IMR-90 (cell line): ENCODE results near the gene ZCCHC14. TPM values are rescaled to one million over a fixed set of nuclear protein-coding genes. Genes with fewer than 3 reads are reported as not detected.

Experiments
- ATAC-seq: fragments of 200-7000 bp; cut with Tn5 transposase; 2 replicates; pipeline ENCODE4 v1.9.1; 2020; ENCODE audit warnings: low read depth, mild to moderate bottlenecking, moderate library complexity
- BruUV-seq: library from RNA; stranded (reverse); fragments of 400-500 nt; replicated peaks from 2 replicates; lab custom pipeline; 2021; lab: Mats Ljungman, UMichigan
- CTCF ChIA-PET: fragments of 300-600 bp; formaldehyde crosslinking; extraction: SDS; loops from one replicate; lab custom pipeline; 2021; ENCODE audit warnings: antibody characterized with exemption; lab: Yijun Ruan, JAX
- POLR2A ChIA-PET: fragments of 300-600 bp; sonication (Branson Sonifier 250); formaldehyde crosslinking; loops from one replicate; lab custom pipeline; 2022; ENCODE audit warnings: antibody characterized with exemption; ENCODE audit not compliant: unreplicated experiment; lab: Charles Lee
- DNase-seq: peaks from one replicate; pipeline ENCODE4 v3.0.0; 2013
- H2AFZ ChIP-seq: replicated peaks from 2 replicates; pipeline ENCODE3; 2013; ENCODE audit warnings: low read length, mild to moderate bottlenecking; ENCODE audit not compliant: poor library complexity
- H2AK5ac ChIP-seq: 2 replicates; pipeline ENCODE4 v1.6.1; 2013; ENCODE audit warnings: low read depth, low read length, inconsistent platforms
- H2AK9ac ChIP-seq: replicated peaks from 2 replicates; pipeline ENCODE3; 2013; ENCODE audit warnings: mild to moderate bottlenecking, low read depth, low read length, moderate library complexity; ENCODE audit not compliant: poor library complexity
- H2BK120ac ChIP-seq: 2 replicates; pipeline ENCODE4 v1.6.1; 2013; ENCODE audit warnings: low read depth, low read length, inconsistent platforms
- H2BK15ac ChIP-seq: 3 replicates; pipeline ENCODE4 v1.6.1; 2013; ENCODE audit warnings: low read depth, low read length, inconsistent platforms
- H2BK20ac ChIP-seq: 2 replicates; pipeline ENCODE4 v1.6.1; 2013; ENCODE audit warnings: low read depth, mild to moderate bottlenecking, inconsistent platforms, low read length, moderate library complexity
- H2BK5ac ChIP-seq: 2 replicates; pipeline ENCODE4 v1.6.1; 2013; ENCODE audit warnings: mild to moderate bottlenecking, low read depth, low read length, inconsistent platforms; ENCODE audit not compliant: poor library complexity, severe bottlenecking
- H3K14ac ChIP-seq: replicated peaks from 2 replicates; pipeline ENCODE4 v1.6.1; 2013; ENCODE audit warnings: low read depth, low read length, inconsistent platforms
- H3K18ac ChIP-seq: 2 replicates; pipeline ENCODE4 v1.6.1; 2013; ENCODE audit warnings: low read depth, low read length, control low read depth
- H3K23ac ChIP-seq: 2 replicates; pipeline ENCODE4 v1.6.1; 2013; ENCODE audit warnings: low read depth, low read length, inconsistent platforms
- H3K27ac ChIP-seq: 2 replicates; pipeline ENCODE4 v1.5.1; 2013; ENCODE audit warnings: mild to moderate bottlenecking, control low read depth, low read length; ENCODE audit not compliant: insufficient read depth
- H3K27me3 ChIP-seq: 2 replicates; pipeline ENCODE4 v1.6.1; 2013; ENCODE audit warnings: low read length; ENCODE audit not compliant: control insufficient read depth, insufficient read depth
- H3K36me3 ChIP-seq: 2 replicates; pipeline ENCODE4 v1.6.1; 2013; ENCODE audit warnings: low read length, mixed read lengths; ENCODE audit not compliant: control insufficient read depth, insufficient read depth
- H3K4ac ChIP-seq: 2 replicates; pipeline ENCODE4 v1.6.1; 2013; ENCODE audit warnings: low read depth, low read length, inconsistent platforms
- H3K4me1 ChIP-seq: 2 replicates; pipeline ENCODE4 v1.6.1; 2013; ENCODE audit warnings: low read length, mixed read lengths; ENCODE audit not compliant: control insufficient read depth, insufficient read depth
- H3K4me2 ChIP-seq: 2 replicates; pipeline ENCODE4 v1.6.1; 2013; ENCODE audit warnings: low read depth, mild to moderate bottlenecking, control low read depth, low read length, moderate library complexity
- H3K4me3 ChIP-seq: 2 replicates; pipeline ENCODE4 v1.5.1; 2013; ENCODE audit warnings: low read depth, mild to moderate bottlenecking, control low read depth, low read length, moderate library complexity; ENCODE audit not compliant: insufficient read depth
- H3K56ac ChIP-seq: 2 replicates; pipeline ENCODE4 v1.6.1; 2013; ENCODE audit warnings: low read length, inconsistent platforms; ENCODE audit not compliant: insufficient read depth; ENCODE audit errors: extremely low read depth
- H3K79me1 ChIP-seq, 2 experiments: 2 replicates each; pipeline ENCODE4 v1.6.1; 2013; ENCODE audit warnings: low read length in 2 of 2, inconsistent platforms in 1 of 2, low read depth in 1 of 2
- H3K9ac ChIP-seq: 2 replicates; pipeline ENCODE4 v1.6.1; 2013; ENCODE audit warnings: low read depth, low read length, control low read depth
- H3K9me1 ChIP-seq: 2 replicates; pipeline ENCODE4 v1.6.1; 2013; ENCODE audit warnings: low read length, inconsistent platforms; ENCODE audit not compliant: insufficient read depth
- H3K9me3 ChIP-seq: 2 replicates; pipeline ENCODE4 v1.6.1; 2013; ENCODE audit warnings: low read length; ENCODE audit not compliant: control insufficient read depth, insufficient read depth
- H4K20me1 ChIP-seq: 2 replicates; pipeline ENCODE4 v1.6.1; 2013; ENCODE audit warnings: low read length, inconsistent platforms; ENCODE audit not compliant: insufficient read depth
- H4K5ac ChIP-seq: 2 replicates; pipeline ENCODE4 v1.6.1; 2013; ENCODE audit warnings: mild to moderate bottlenecking, low read depth, low read length, control low read depth
- H4K8ac ChIP-seq, 2 experiments: 2 replicates each; pipeline ENCODE4 v1.6.1; 2013; ENCODE audit warnings: low read depth in 2 of 2, low read length in 2 of 2, control low read depth in 1 of 2, inconsistent platforms in 1 of 2
- H4K91ac ChIP-seq: 2 replicates; pipeline ENCODE4 v1.6.1; 2013; ENCODE audit warnings: low read depth, low read length, inconsistent platforms; ENCODE audit not compliant: insufficient read depth
- BHLHE40 ChIP-seq: fragments of 150-350 bp; IDR thresholded peaks from 2 replicates; pipeline ENCODE4 v1.6.1; 2016; ENCODE audit warnings: mild to moderate bottlenecking, low read depth, low read length
- CEBPB ChIP-seq: IDR thresholded peaks from 2 replicates; pipeline ENCODE4 v1.6.1; 2012; ENCODE audit warnings: low read depth, low read length, improper control_type of control experiment
- CHD1 ChIP-seq: IDR thresholded peaks from 2 replicates; pipeline ENCODE4 v1.6.1; 2012; ENCODE audit warnings: low read depth, low read length, improper control_type of control experiment
- CTCF ChIP-seq: conservative IDR thresholded peaks from 2 replicates; pipeline ENCODE4 v1.5.1; 2012; ENCODE audit warnings: mild to moderate bottlenecking, low read depth, low read length, improper control_type of control experiment
- FOS ChIP-seq: fragments of 150-350 bp; IDR thresholded peaks from 2 replicates; pipeline ENCODE4 v1.6.1; 2016; ENCODE audit warnings: low read depth, low read length
- MAFK ChIP-seq: IDR thresholded peaks from 2 replicates; pipeline ENCODE4 v1.6.1; 2012; ENCODE audit warnings: low read depth, low read length, improper control_type of control experiment
- MAZ ChIP-seq: IDR thresholded peaks from 2 replicates; pipeline ENCODE4 v1.6.1; 2012; ENCODE audit warnings: low read depth, mild to moderate bottlenecking, low read length, improper control_type of control experiment, moderate library complexity, borderline replicate concordance
- MXI1 ChIP-seq: IDR thresholded peaks from 2 replicates; pipeline ENCODE4 v1.6.1; 2012; ENCODE audit warnings: low read depth, mild to moderate bottlenecking, low read length, moderate library complexity, borderline replicate concordance
- NFE2L2 ChIP-seq: fragments of 150-350 bp; IDR thresholded peaks from 2 replicates; pipeline ENCODE4 v1.6.1; 2016; ENCODE audit warnings: low read depth, mild to moderate bottlenecking, low read length
- POLR2A ChIP-seq: IDR thresholded peaks from 2 replicates; pipeline ENCODE4 v1.6.1; 2012; ENCODE audit warnings: mild to moderate bottlenecking, low read depth, low read length
- RAD21 ChIP-seq: IDR thresholded peaks from 2 replicates; pipeline ENCODE4 v1.6.1; 2012; ENCODE audit warnings: low read length, improper control_type of control experiment
- RCOR1 ChIP-seq: IDR thresholded peaks from 2 replicates; pipeline ENCODE4 v1.6.1; 2012; ENCODE audit warnings: mild to moderate bottlenecking, low read length, improper control_type of control experiment; ENCODE audit not compliant: insufficient replicate concordance
- RFX5 ChIP-seq: IDR thresholded peaks from 2 replicates; pipeline ENCODE4 v1.8.0; 2012; ENCODE audit warnings: low read depth, mild to moderate bottlenecking, low read length, moderate library complexity
- SMC3 ChIP-seq: fragments of 150-350 bp; IDR thresholded peaks from 2 replicates; pipeline ENCODE4 v1.6.1; 2016; ENCODE audit warnings: low read depth, mild to moderate bottlenecking, antibody characterized with exemption, low read length, moderate library complexity
- USF2 ChIP-seq: fragments of 150-350 bp; IDR thresholded peaks from 2 replicates; pipeline ENCODE4 v1.6.1; 2017; ENCODE audit warnings: mild to moderate bottlenecking, antibody characterized with exemption, low read length, low read depth
- WGBS, 2 experiments: methylation state at CpG; one replicate each; pipeline versions ENCODE4 v1.1.5 to v1.1.7; 2013; ENCODE audit warnings: missing lambda C conversion rate in 2 of 2; ENCODE audit not compliant: insufficient read length in 1 of 2; ENCODE audit errors: extremely low coverage in 2 of 2; 5-methylcytosine and 5-hydroxymethylcytosine counted together
- dilution Hi-C: fragments of 300-500 bp; cut with HindIII; formaldehyde crosslinking; loops from one replicate; pipeline ENCODE4 v1.14.3; 2018; ENCODE audit warnings: low sequenced_read_pairs; ENCODE audit not compliant: unreplicated experiment
- in situ Hi-C: fragments of 300-500 bp; cut with MboI; formaldehyde crosslinking; loops from 3 replicates; pipeline ENCODE4 v1.14.3; 2019; ENCODE audit warnings: low sequenced_read_pairs, inconsistent platforms, mixed read lengths
- intact Hi-C: fragments of 100-400 bp; cut with micrococcal nuclease; formaldehyde crosslinking; loops from 2 replicates; pipeline ENCODE4 v1.10.0; 2022
- polyA plus RNA-seq, 3 experiments: library from polyadenylated mRNA; depleted of rRNA; stranded (reverse); fragments of >200 nt; gene quantifications; 2 replicates each; pipeline ENCODE4 v1.2.3, GENCODE V29; 2012; ENCODE audit warnings: low replicate concordance in 1 of 3
- total RNA-seq: library from RNA; depleted of rRNA; stranded (reverse); fragments of >200 nt; gene quantifications from 2 replicates; pipeline ENCODE4 v1.2.3, GENCODE V29; 2012
- TF ChIP-seq, protein P1 (sequence below): fragments of 150-350 bp; IDR thresholded peaks from 2 replicates; pipeline ENCODE4 v1.6.1; 2016; ENCODE audit warnings: low read depth, mild to moderate bottlenecking, low read length, moderate library complexity, borderline replicate concordance

ZCCHC14 gene
- total and polyA plus RNA-seq, 2 of the 4 experiments (the other 2 are of a cell fraction), result 2.5 to 5.3 TPM

- WGBS, 2 experiments, result 91% methylated on average over 8 of the region's 16 CpGs; no CpG with 5 or more reads in 1 of the 2 experiments
- no peak overlapping the region for H4K8ac ChIP-seq
- peaks cover 8 to 61% of the 10 kb centered on the region in 2 experiments for H3K79me1 ChIP-seq
- no peak overlapping the region for H2AK5ac ChIP-seq
- no peak overlapping the region for H3K9ac ChIP-seq
- no peak overlapping the region for H2AFZ ChIP-seq
- H2BK20ac ChIP-seq, result no peak overlapping the region
- CTCF ChIA-PET, result no interaction called here
- H3K27ac ChIP-seq, result no peak overlapping the region
- intact Hi-C loops (no loop called here), dilution Hi-C loops (no loop called here), in situ Hi-C loops (no loop called here)
- H3K4me3 ChIP-seq, result no peak overlapping the region
- H2BK5ac ChIP-seq, result no peak overlapping the region
- H3K18ac ChIP-seq, result no peak overlapping the region
- H3K36me3 ChIP-seq, result peaks cover 31% of the 10 kb centered on the region
- H3K4me2 ChIP-seq, result no peak overlapping the region
- ATAC-seq (no peak), DNase-seq (no peak)
- H2BK15ac ChIP-seq, result no peak overlapping the region
- no peak overlapping the region for H2BK120ac ChIP-seq
- H2AK9ac ChIP-seq, result no peak overlapping the region
- no peak overlapping the region for H3K4ac ChIP-seq
- POLR2A ChIA-PET, result no interaction called here
- no peaks in the 10 kb centered on the region for H3K9me3 ChIP-seq
- no TSS peak for BruUV-seq
- H3K9me1 ChIP-seq, result peaks cover 14% of the 10 kb centered on the region; the same call in 1 of the 2 replicates
- peaks cover 36% of the 10 kb centered on the region for H4K20me1 ChIP-seq
- H3K14ac ChIP-seq, result no peak overlapping the region
- H3K27me3 ChIP-seq, result no peaks in the 10 kb centered on the region
- H4K91ac ChIP-seq, result no peak overlapping the region
- TF ChIP-seq RCOR1, result no peak
- no peak for TF ChIP-seq CHD1
- TF ChIP-seq SMC3, result no peak
- TF ChIP-seq USF2, result no peak
- no peak for TF ChIP-seq MXI1
- no peak for TF ChIP-seq CEBPB
- TF ChIP-seq RAD21, result no peak
- TF ChIP-seq BHLHE40, result no peak
- TF ChIP-seq, protein P1, sequence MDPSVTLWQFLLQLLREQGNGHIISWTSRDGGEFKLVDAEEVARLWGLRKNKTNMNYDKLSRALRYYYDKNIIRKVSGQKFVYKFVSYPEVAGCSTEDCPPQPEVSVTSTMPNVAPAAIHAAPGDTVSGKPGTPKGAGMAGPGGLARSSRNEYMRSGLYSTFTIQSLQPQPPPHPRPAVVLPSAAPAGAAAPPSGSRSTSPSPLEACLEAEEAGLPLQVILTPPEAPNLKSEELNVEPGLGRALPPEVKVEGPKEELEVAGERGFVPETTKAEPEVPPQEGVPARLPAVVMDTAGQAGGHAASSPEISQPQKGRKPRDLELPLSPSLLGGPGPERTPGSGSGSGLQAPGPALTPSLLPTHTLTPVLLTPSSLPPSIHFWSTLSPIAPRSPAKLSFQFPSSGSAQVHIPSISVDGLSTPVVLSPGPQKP, result no peak
- no peak for TF ChIP-seq POLR2A
- TF ChIP-seq CTCF, result no peak
- no peak for TF ChIP-seq MAZ
- TF ChIP-seq RFX5, result no peak
- no peak for TF ChIP-seq NFE2L2
- no peak for TF ChIP-seq FOS
- TF ChIP-seq MAFK, result no peak
- H3K56ac ChIP-seq, result no peak overlapping the region
- no peak overlapping the region for H4K5ac ChIP-seq
- H3K4me1 ChIP-seq, result peaks cover 8% of the 10 kb centered on the region
- H3K23ac ChIP-seq, result no peak overlapping the region
Measured at GRCh38 chr16:87360862-87361610, 131.8 kb downstream of the ZCCHC14 start.
